DOHH2 (cell line): ENCODE results near the gene TRAFD1.

Source experiments
- H3F3A ChIP-seq: fragments of 200-600 bp; sonication (generic), shearing (Covaris generic); 2 replicates; pipeline ENCODE4 v1.6.0; 2016; ENCODE audit warnings: antibody characterized with exemption, mild to moderate bottlenecking; ENCODE audit not compliant: control insufficient read depth, insufficient read depth
- H3K27ac ChIP-seq: fragments of 200-600 bp; sonication (generic); 2 replicates; pipeline ENCODE4 v1.5.1; 2014; ENCODE audit warnings: low read depth, mild to moderate bottlenecking, low read length, moderate library complexity
- H3K27me3 ChIP-seq: fragments of 200-600 bp; sonication (generic); 2 replicates; pipeline ENCODE4 v1.6.1; 2014; ENCODE audit warnings: mild to moderate bottlenecking, low read length, mixed read lengths; ENCODE audit not compliant: control insufficient read depth
- H3K36me3 ChIP-seq: fragments of 200-600 bp; sonication (generic); 2 replicates; pipeline ENCODE4 v1.6.1; 2014; ENCODE audit warnings: mild to moderate bottlenecking, low read length, moderate library complexity, mixed read lengths; ENCODE audit not compliant: control insufficient read depth
- H3K4me1 ChIP-seq: fragments of 200-600 bp; sonication (generic); 2 replicates; pipeline ENCODE4 v1.6.1; 2014; ENCODE audit warnings: mild to moderate bottlenecking, low read length, mixed read lengths; ENCODE audit not compliant: control insufficient read depth
- H3K4me2 ChIP-seq: fragments of 200-600 bp; sonication (generic); 2 replicates; pipeline ENCODE4 v1.6.0; 2014; ENCODE audit warnings: mild to moderate bottlenecking, low read length, moderate library complexity
- H3K4me3 ChIP-seq: fragments of 200-600 bp; sonication (generic); 2 replicates; pipeline ENCODE4 v1.5.1; 2014; ENCODE audit warnings: mild to moderate bottlenecking, low read length, mixed read lengths
- H3K79me2 ChIP-seq: fragments of 200-600 bp; sonication (generic); 2 replicates; pipeline ENCODE4 v1.6.1; 2014; ENCODE audit warnings: mild to moderate bottlenecking, low read length, mixed read lengths; ENCODE audit not compliant: control insufficient read depth
- H3K9me2 ChIP-seq: fragments of 200-600 bp; sonication (generic); replicated peaks from 2 replicates; pipeline ENCODE4 v1.6.1; 2014; ENCODE audit warnings: mild to moderate bottlenecking, low read length, mixed read lengths; ENCODE audit not compliant: control insufficient read depth
- H3K9me3 ChIP-seq: fragments of 200-600 bp; sonication (generic); 2 replicates; pipeline ENCODE4 v1.6.1; 2014; ENCODE audit warnings: antibody characterized with exemption, low read length, mixed read lengths; ENCODE audit not compliant: control insufficient read depth, insufficient read depth
- H4K20me1 ChIP-seq: fragments of 200-600 bp; sonication (generic); 2 replicates; pipeline ENCODE4 v1.6.0; 2014; ENCODE audit warnings: low read depth, mild to moderate bottlenecking, antibody characterized with exemption, low read length, moderate library complexity; ENCODE audit not compliant: control insufficient read depth, insufficient read depth
- CTCF ChIP-seq: fragments of 200-600 bp; sonication (generic); IDR thresholded peaks from one replicate; pipeline ENCODE4 v1.5.1; 2014; ENCODE audit warnings: antibody characterized with exemption, mild to moderate bottlenecking, low read depth, low read length; ENCODE audit not compliant: poor library complexity, severe bottlenecking
- EZH2phosphoT487 ChIP-seq: fragments of 200-600 bp; sonication (generic); IDR thresholded peaks from 2 replicates; pipeline ENCODE4 v1.6.1; 2017; ENCODE audit warnings: borderline replicate concordance, mild to moderate bottlenecking, antibody characterized with exemption, low read length, moderate library complexity, mixed read lengths

Gene TRAFD1

GRCh38 chr12:112165624-112166023 lies 40.3 kb downstream of the TRAFD1 start:
- H3K9me3 ChIP-seq = no peaks in the 10 kb centered on the region
- H3K4me3 ChIP-seq = no peak overlapping the region
- H3F3A ChIP-seq = no peaks in the 10 kb centered on the region
- no peaks in the 10 kb centered on the region for H3K4me1 ChIP-seq
- H3K79me2 ChIP-seq = no peaks in the 10 kb centered on the region
- H3K4me2 ChIP-seq = no peak overlapping the region
- no peaks in the 10 kb centered on the region for H4K20me1 ChIP-seq
- TF ChIP-seq EZH2phosphoT487 (no peak), CTCF (no peak)
- no peaks in the 10 kb centered on the region for H3K9me2 ChIP-seq
- H3K27me3 ChIP-seq = no peaks in the 10 kb centered on the region
- peaks cover 11% of the 10 kb centered on the region for H3K36me3 ChIP-seq
- no peak overlapping the region for H3K27ac ChIP-seq

DNA sequence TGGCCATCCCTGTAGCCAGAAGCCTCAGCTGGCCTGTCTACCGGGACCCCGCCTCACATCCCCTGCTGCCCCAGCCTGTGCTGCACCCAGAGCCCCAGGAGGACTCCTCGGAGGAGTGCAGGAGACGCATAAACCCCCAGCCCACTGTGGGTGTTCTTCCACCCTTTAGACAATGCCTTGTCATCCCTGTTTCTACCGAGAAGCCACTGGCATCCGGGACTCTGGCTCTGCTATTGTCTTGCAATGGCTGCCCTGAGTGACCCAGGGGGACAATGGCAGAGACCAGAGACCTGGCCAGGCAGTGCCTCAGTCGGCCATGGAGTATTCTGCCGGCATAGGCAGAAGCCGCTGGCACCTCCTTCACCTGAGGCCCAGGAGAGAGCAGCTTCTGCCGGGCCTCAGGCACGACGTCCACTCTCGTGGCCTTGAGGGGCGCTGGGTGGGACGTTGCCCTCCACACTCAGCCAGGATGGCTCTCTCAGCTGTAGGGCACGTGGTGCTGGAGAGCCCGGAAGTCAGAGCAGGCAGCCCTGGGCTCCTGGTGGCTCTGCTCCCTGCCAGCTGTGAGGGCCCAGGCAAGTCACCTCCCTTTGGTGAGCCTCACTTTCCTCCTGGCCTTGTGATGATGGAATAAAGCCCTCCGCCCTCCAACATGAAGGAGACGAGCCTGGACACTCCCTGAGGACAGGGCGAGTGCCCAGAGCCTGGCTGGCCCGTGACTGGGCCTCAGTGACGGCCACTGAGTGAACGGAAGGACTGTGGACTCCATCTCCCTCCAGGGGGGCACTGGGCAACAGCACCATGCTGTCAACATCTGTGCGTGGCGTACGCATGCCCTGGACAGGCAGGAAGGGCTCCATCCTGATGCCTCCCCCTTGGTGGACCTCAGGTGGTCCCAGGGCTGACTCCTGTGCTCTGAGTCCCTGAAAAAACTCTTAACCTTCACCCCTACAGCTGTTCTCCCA lies 41.0 kb downstream of the TRAFD1 start:
- Histone ChIP-seq H3K36me3 (peaks cover 7% of the 10 kb centered on the region), H3F3A (no peaks in the 10 kb centered on the region), H3K9me2 (no peaks in the 10 kb centered on the region), H4K20me1 (no peaks in the 10 kb centered on the region), H3K4me3 (no peak overlapping the region), H3K27me3 (no peaks in the 10 kb centered on the region), H3K9me3 (no peaks in the 10 kb centered on the region), H3K4me1 (no peaks in the 10 kb centered on the region), H3K4me2 (no peak overlapping the region), H3K79me2 (no peaks in the 10 kb centered on the region), H3K27ac (no peak overlapping the region)
- no peak for TF ChIP-seq CTCF
- TF ChIP-seq EZH2phosphoT487 = no peak

DNA sequence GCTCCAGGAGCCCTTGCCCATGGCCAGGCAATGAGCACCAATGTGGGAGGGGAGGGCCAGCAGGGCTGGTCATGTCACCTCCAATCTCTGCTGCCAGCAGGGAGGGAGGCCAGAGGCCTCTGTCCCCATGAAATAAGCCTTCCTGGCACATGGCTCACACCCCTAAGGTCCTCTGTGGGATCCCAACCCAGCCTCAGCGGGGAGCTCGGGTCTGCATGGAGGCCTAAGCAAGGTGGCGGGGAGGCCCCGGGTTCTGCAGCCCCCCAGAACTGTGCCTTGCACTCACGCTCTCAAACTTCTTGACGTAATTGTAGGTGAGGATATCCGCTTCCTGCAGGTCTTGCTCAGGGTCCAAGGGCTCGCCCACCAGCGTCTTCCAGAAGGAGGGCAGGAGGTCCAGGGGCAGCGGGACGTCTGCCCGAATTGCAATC lies 41.7 kb downstream of the TRAFD1 start:
- Histone ChIP-seq H3K36me3 (peaks cover 6% of the 10 kb centered on the region), H3K9me2 (no peaks in the 10 kb centered on the region), H3K4me1 (no peaks in the 10 kb centered on the region), H3K4me3 (no peak overlapping the region), H3K27me3 (no peaks in the 10 kb centered on the region), H4K20me1 (no peaks in the 10 kb centered on the region), H3K9me3 (no peaks in the 10 kb centered on the region), H3K27ac (no peak overlapping the region), H3F3A (no peaks in the 10 kb centered on the region), H3K79me2 (no peaks in the 10 kb centered on the region), H3K4me2 (no peak overlapping the region)
- TF ChIP-seq EZH2phosphoT487 = no peak
- no peak for TF ChIP-seq CTCF
